ENCODE data around the gene HNRNPM.

Gene HNRNPM

GRCh38 chr19:8459520-8460270, 14.9 kb downstream of the HNRNPM start:
- TF ChIP-seq POLR2A (IDR thresholded peaks at IDR 0.05; ENCODE audit: low read depth, low read length): no peak
- DNase-seq (ENCODE audit: insufficient read length, low spot score) (no peak), FAIRE-seq (no peak)

GRCh38 chr19:8460516-8461298, 15.9 kb downstream of the HNRNPM start:
- no peak for TF ChIP-seq POLR2A (IDR thresholded peaks at IDR 0.05; ENCODE audit: low read depth, low read length)
- FAIRE-seq: no peak
- DNase-seq (ENCODE audit: insufficient read length, low spot score): no peak

DNA sequence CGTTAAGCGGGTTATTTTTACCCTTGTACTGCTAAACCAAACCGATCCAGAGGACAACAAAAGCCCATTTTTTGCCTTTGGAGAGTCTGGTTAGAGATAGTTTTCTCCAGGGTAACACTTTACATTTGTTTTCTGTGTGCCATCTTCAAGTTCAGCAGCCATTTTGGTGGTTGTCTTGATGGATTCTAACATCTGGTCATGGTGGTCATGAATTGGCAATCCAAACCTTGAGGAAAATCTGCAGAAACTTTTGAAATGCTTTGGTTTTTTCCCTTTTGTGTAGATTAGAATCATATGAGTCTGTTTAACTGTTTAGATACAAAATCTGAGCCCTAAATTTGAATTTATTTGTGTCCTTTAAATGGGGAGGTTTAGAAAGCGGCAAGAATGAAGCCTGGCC, 16.6 kb downstream of the HNRNPM start:
- DNase-seq (ENCODE audit: insufficient read length, low spot score) (no peak), FAIRE-seq (no peak)
- TF ChIP-seq POLR2A (IDR thresholded peaks at IDR 0.05; ENCODE audit: low read depth, low read length): no peak

DNA sequence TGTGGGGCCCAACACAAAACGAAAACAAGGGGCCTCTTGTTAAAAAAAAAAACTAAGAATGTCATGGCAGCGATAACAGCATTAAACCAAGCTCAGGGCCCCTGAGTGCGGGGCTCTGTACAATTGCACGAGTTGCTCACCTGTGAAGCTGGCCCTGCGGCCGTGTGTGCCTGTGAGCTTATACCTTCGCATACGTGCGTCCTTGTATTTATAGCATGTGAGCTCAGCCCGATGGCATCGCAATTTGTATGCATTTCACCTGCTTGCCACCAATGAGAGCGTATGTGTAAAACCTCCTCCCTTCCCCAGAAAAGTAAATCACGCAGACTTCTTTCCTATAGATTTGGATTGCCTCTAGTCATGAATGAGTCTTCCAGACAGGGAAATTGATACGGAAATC, 17.1 kb downstream of the HNRNPM start:
- no peak for TF ChIP-seq POLR2A (IDR thresholded peaks at IDR 0.05; ENCODE audit: low read depth, low read length)
- DNase-seq (ENCODE audit: insufficient read length, low spot score): no peak
- no peak for FAIRE-seq

DNA sequence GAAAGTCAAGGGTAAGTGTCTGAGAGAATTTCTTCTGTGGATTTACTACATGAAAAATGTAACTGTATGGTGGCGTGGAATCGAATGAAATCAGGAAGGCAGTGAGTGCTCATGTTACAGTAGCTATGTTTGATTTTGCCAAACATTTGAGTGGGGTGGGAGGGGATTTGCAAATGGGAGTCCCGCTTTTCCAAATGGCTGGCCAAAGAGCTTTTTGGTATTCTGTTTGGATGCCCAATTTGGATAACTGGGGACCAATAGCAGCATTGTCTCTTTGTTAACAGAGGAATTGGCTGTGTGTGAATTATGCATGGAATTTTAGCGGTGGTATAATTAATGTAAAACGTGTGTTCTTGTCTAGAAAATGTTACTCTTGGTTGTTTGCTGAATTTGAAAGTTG, 17.8 kb downstream of the HNRNPM start:
- TF ChIP-seq POLR2A (IDR thresholded peaks at IDR 0.05; ENCODE audit: low read depth, low read length): no peak
- FAIRE-seq: no peak
- no peak for DNase-seq (ENCODE audit: insufficient read length, low spot score)

DNA sequence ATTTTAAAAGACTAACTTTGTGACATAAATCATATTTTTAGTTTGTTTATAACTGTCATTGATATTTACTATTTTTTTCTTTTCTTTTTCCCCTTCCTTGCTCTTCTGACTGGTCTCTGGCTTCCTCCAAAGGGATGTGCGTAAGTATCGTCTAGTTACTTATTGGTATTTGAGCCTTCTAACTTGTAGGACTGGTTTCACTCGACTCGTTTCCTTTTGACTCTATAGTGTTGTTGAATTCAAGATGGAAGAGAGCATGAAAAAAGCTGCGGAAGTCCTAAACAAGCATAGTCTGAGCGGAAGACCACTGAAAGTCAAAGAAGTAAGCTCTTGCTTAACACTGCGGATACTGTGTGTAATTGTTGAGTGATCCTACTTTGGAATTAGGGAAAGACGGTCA, 18.6 kb downstream of the HNRNPM start:
- no peak for TF ChIP-seq POLR2A (IDR thresholded peaks at IDR 0.05; ENCODE audit: low read depth, low read length)
- FAIRE-seq (no peak), DNase-seq (ENCODE audit: insufficient read length, low spot score) (no peak)

DNA sequence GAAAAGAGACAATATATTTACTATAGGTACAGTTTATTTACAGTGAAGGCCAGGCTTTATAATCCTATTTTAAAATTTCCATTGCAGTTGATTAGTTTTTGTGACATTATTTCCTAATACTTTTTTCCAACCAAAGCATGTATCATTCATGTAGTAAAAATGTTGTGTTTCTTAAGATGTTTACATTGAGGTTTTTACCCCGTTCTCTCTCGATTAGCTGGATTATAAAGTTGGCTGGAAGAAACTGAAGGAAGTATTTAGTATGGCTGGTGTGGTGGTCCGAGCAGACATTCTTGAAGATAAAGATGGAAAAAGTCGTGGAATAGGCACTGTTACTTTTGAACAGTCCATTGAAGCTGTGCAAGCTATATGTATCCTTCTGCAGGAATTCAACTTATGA, 21.2 kb downstream of the HNRNPM start:
- DNase-seq (ENCODE audit: insufficient read length, low spot score) (no peak), FAIRE-seq (no peak)
- TF ChIP-seq POLR2A (IDR thresholded peaks at IDR 0.05; ENCODE audit: low read depth, low read length): no peak

GRCh38 chr19:8468124-8468523, 23.3 kb downstream of the HNRNPM start:
- FAIRE-seq (no peak), DNase-seq (ENCODE audit: insufficient read length, low spot score) (no peak)
- TF ChIP-seq POLR2A (IDR thresholded peaks at IDR 0.05; ENCODE audit: low read depth, low read length): no peak

DNA sequence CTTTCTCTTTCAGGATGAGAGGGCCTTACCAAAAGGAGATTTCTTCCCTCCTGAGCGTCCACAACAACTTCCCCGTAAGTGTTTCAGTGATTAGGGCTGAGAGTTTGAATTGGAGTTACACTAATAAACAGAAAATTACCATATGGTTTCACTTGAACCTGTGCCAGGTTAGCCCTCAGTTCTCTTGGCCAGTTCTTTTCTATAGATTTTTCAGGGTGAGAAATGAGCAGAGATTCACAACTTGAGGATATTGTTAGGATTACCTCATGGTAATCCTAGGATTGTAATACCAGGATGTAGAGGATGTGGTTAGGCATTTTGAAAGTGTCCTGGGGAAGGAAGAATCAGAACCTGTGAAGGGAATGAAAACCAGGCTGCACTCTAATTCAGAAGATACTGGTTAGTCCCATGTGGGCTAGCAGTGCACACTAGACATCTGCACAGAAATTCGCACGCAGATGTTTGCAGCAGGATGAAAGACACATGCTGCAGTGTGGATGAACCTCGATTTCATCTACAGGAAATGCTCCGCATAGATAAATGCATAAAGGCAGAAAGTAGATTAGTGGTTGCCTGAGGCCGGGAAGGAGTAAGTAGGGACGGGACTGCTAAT, 24.1 kb downstream of the HNRNPM start:
- DNase-seq (ENCODE audit: insufficient read length, low spot score): no peak

DNA sequence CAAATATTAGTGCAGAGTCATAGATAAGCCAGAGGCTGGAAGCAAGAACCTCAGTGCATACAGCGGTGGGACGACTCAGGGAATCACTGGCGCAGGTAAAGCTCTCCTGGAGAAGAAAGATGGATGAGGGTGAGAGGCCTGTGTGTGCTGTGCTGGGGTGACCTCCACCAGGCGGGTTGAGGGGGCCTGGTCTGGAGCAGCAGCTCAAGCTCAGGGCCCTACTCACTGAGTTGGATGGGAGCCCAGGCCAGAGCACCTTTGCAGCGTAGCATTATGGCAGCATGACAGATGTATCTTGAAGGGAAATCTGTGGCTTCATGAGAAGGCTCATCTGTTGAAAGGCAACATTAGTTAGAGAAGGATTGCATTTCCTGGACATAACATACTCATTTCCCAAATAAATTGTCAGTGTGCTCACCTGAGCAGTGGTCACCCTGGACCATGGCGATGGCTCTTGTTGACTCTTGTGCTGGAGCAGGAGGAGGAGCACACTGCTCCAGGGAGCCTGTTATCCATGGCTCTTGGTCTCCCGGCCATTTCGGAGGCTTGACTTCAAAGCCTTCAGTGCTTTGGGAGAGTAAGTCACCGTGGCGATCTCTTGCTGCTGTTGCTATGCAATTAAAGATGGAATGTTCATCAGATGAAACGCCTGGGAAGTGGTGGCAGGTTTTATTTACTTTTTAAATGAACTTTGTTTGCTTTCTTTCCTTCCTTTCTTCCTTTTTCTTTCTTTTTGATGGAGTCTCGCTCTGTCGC, 25.0 kb downstream of the HNRNPM start:
- no peak for TF ChIP-seq POLR2A (IDR thresholded peaks at IDR 0.05; ENCODE audit: low read depth, low read length)
- no peak for FAIRE-seq
- DNase-seq (ENCODE audit: insufficient read length, low spot score): no peak

More for the DNA sequence above, 24.1 kb downstream of the HNRNPM start:
- no peak for FAIRE-seq
- no peak for TF ChIP-seq POLR2A (IDR thresholded peaks at IDR 0.05; ENCODE audit: low read depth, low read length)

DNA sequence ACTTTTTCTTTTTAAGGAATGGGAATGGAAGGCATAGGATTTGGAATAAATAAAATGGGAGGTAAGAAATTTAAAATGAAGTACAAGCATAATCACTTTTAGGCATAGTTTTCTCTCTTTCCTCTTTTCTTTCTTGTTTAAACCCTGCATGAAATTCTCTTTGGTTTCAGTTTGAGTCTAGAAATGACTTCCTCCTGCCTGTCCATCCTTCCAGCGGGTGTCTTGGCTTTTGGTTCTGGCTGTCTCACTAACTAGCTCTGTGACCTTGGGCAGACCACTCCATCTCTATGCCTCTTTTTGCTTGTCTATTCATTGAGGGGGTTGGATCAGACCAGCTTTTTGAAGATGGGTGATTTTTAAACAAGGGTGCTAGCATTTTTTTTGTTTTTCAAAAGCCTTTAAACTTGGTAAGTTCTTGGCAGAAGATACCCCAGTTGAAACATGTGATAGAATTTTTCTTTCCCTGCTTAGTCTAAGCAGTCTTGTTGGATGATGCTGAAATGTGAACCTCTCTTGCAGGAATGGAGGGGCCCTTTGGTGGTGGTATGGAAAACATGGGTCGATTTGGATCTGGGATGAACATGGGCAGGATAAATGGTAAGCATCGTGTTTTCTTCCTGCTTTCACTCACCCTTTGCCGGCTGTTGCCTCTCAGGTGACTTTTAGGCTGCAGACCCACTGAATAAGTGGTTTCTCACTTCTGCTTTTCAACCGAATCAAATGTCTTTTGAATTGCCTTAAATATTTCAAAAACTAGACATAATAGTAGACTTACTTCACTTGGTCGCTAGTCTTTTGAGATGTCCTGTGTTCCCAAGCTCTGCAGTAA, 29.1 kb downstream of the HNRNPM start:
- FAIRE-seq: no peak
- no peak for DNase-seq (ENCODE audit: insufficient read length, low spot score)
- no peak for TF ChIP-seq POLR2A (IDR thresholded peaks at IDR 0.05; ENCODE audit: low read depth, low read length)

DNA sequence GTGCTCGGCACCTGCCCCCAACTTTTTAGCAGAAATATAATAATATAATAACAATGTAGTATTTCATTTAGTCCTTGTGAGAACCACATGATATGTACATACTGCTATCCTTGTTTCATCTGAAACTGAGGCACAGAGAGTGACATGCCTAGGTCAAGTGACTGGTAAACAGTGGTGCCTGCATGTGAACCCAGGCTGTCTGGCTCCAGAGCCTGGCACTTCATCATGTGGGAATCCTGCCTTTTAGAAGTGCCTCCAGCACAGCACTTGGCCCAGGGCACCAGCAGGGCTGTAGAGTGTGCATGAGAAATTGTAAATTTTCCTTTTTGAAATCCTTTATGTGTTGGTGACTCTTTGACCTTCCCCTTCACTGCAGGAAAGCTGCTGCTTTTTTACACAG, 30.2 kb downstream of the HNRNPM start:
- DNase-seq (ENCODE audit: insufficient read length, low spot score): no peak
- FAIRE-seq: no peak
- TF ChIP-seq POLR2A (IDR thresholded peaks at IDR 0.05; ENCODE audit: low read depth, low read length): no peak

GRCh38 chr19:8476524-8476923, 31.7 kb downstream of the HNRNPM start:
- DNase-seq (ENCODE audit: insufficient read length, low spot score): no peak
- no peak for FAIRE-seq
- no peak for TF ChIP-seq POLR2A (IDR thresholded peaks at IDR 0.05; ENCODE audit: low read depth, low read length)

All from H54 (cell line).